ENCODE results near the gene TJP3.

TJP3 gene

GRCh38 chr19:3766520-3766919, 58.3 kb downstream of the TJP3 start:
- DNase-seq (ENCODE audit: low read depth in 2 of 2): no peak

- DNase-seq (ENCODE audit: low read depth in 2 of 2): no peak
Observed at GRCh38 chr19:3767050-3767449, 58.9 kb downstream of the TJP3 start.

- no peak for DNase-seq (ENCODE audit: low read depth in 2 of 2)
Observed at GRCh38 chr19:3768015-3768747, 60.0 kb downstream of the TJP3 start.

GRCh38 chr19:3768748-3769099, 60.5 kb downstream of the TJP3 start:
- DNase-seq (ENCODE audit: low read depth in 2 of 2): no peak

GRCh38 chr19:3769494-3769893, 61.3 kb downstream of the TJP3 start:
- no peak for DNase-seq (ENCODE audit: low read depth in 2 of 2)

GRCh38 chr19:3770136-3770999, 62.2 kb downstream of the TJP3 start:
- DNase-seq (ENCODE audit: low read depth in 2 of 2): no peak

- DNase-seq (ENCODE audit: low read depth in 2 of 2): no peak
Observed at GRCh38 chr19:3771000-3771905, 63.1 kb downstream of the TJP3 start.

- no peak for DNase-seq (ENCODE audit: low read depth in 2 of 2)
Observed at GRCh38 chr19:3771906-3772455, 63.8 kb downstream of the TJP3 start, which contains the start of gene RAX2. Gene RAX2 (minus strand): TSS chr19:3772228. CDS start chr19:3771742, 486 bp downstream.

GRCh38 chr19:3773814-3774515, 65.8 kb downstream of the TJP3 start:
- no peak for DNase-seq (ENCODE audit: low read depth in 2 of 2)

- no peak for DNase-seq (ENCODE audit: low read depth in 2 of 2)
Observed at GRCh38 chr19:3774621-3775373, 66.6 kb downstream of the TJP3 start.

- DNase-seq (ENCODE audit: low read depth in 2 of 2): no peak
Observed at GRCh38 chr19:3775374-3775711, 67.2 kb downstream of the TJP3 start.

- DNase-seq (ENCODE audit: low read depth in 2 of 2): no peak
Observed at GRCh38 chr19:3775831-3776230, 67.6 kb downstream of the TJP3 start.

- no peak for DNase-seq (ENCODE audit: low read depth in 2 of 2)
Observed at GRCh38 chr19:3776479-3777040, 68.4 kb downstream of the TJP3 start.

GRCh38 chr19:3778104-3778867, 70.1 kb downstream of the TJP3 start:
- no peak for DNase-seq (ENCODE audit: low read depth in 2 of 2)

GRCh38 chr19:3778899-3779723, 70.9 kb downstream of the TJP3 start:
- DNase-seq (ENCODE audit: low read depth in 2 of 2): no peak

- DNase-seq (ENCODE audit: low read depth in 2 of 2): no peak
Observed at GRCh38 chr19:3780786-3781304, 72.7 kb downstream of the TJP3 start.

GRCh38 chr19:3781603-3782002, 73.4 kb downstream of the TJP3 start:
- DNase-seq (ENCODE audit: low read depth in 2 of 2): no peak

GRCh38 chr19:3782330-3782729, 74.1 kb downstream of the TJP3 start:
- DNase-seq (ENCODE audit: low read depth in 2 of 2): no peak

Measured in stimulated activated CD8-positive, alpha-beta memory T cell treated with anti-CD3 and anti-CD28 coated beads, Interleukin-2, amount 100 ng/mL, for 48 hours (primary cell).